IMR-90 (cell line): ENCODE measurements around the gene CALY. TPM values are rescaled to one million over a fixed set of nuclear protein-coding genes. Genes with fewer than 3 reads are reported as not detected.

Experiments
- ATAC-seq: fragments of 200-7000 bp; cut with Tn5 transposase; 2 replicates; pipeline ENCODE4 v1.9.1; 2020; ENCODE audit warnings: low read depth, mild to moderate bottlenecking, moderate library complexity
- BruUV-seq: library from RNA; stranded (reverse); fragments of 400-500 nt; replicated peaks from 2 replicates; lab custom pipeline; 2021; lab: Mats Ljungman, UMichigan
- CTCF ChIA-PET: fragments of 300-600 bp; formaldehyde crosslinking; extraction: SDS; loops from one replicate; lab custom pipeline; 2021; ENCODE audit warnings: antibody characterized with exemption; lab: Yijun Ruan, JAX
- POLR2A ChIA-PET: fragments of 300-600 bp; sonication (Branson Sonifier 250); formaldehyde crosslinking; loops from one replicate; lab custom pipeline; 2022; ENCODE audit warnings: antibody characterized with exemption; ENCODE audit not compliant: unreplicated experiment; lab: Charles Lee
- DNase-seq: peaks from one replicate; pipeline ENCODE4 v3.0.0; 2013
- H2AFZ ChIP-seq: replicated peaks from 2 replicates; pipeline ENCODE3; 2013; ENCODE audit warnings: low read length, mild to moderate bottlenecking; ENCODE audit not compliant: poor library complexity
- H2AK5ac ChIP-seq: 2 replicates; pipeline ENCODE4 v1.6.1; 2013; ENCODE audit warnings: low read depth, low read length, inconsistent platforms
- H2AK9ac ChIP-seq: replicated peaks from 2 replicates; pipeline ENCODE3; 2013; ENCODE audit warnings: mild to moderate bottlenecking, low read depth, low read length, moderate library complexity; ENCODE audit not compliant: poor library complexity
- H2BK120ac ChIP-seq: 2 replicates; pipeline ENCODE4 v1.6.1; 2013; ENCODE audit warnings: low read depth, low read length, inconsistent platforms
- H2BK15ac ChIP-seq: 3 replicates; pipeline ENCODE4 v1.6.1; 2013; ENCODE audit warnings: low read depth, low read length, inconsistent platforms
- H2BK20ac ChIP-seq: 2 replicates; pipeline ENCODE4 v1.6.1; 2013; ENCODE audit warnings: low read depth, mild to moderate bottlenecking, inconsistent platforms, low read length, moderate library complexity
- H2BK5ac ChIP-seq: 2 replicates; pipeline ENCODE4 v1.6.1; 2013; ENCODE audit warnings: mild to moderate bottlenecking, low read depth, low read length, inconsistent platforms; ENCODE audit not compliant: poor library complexity, severe bottlenecking
- H3K14ac ChIP-seq: replicated peaks from 2 replicates; pipeline ENCODE4 v1.6.1; 2013; ENCODE audit warnings: low read depth, low read length, inconsistent platforms
- H3K18ac ChIP-seq: 2 replicates; pipeline ENCODE4 v1.6.1; 2013; ENCODE audit warnings: low read depth, low read length, control low read depth
- H3K23ac ChIP-seq: 2 replicates; pipeline ENCODE4 v1.6.1; 2013; ENCODE audit warnings: low read depth, low read length, inconsistent platforms
- H3K27ac ChIP-seq: 2 replicates; pipeline ENCODE4 v1.5.1; 2013; ENCODE audit warnings: mild to moderate bottlenecking, control low read depth, low read length; ENCODE audit not compliant: insufficient read depth
- H3K27me3 ChIP-seq: 2 replicates; pipeline ENCODE4 v1.6.1; 2013; ENCODE audit warnings: low read length; ENCODE audit not compliant: control insufficient read depth, insufficient read depth
- H3K36me3 ChIP-seq: 2 replicates; pipeline ENCODE4 v1.6.1; 2013; ENCODE audit warnings: low read length, mixed read lengths; ENCODE audit not compliant: control insufficient read depth, insufficient read depth
- H3K4ac ChIP-seq: 2 replicates; pipeline ENCODE4 v1.6.1; 2013; ENCODE audit warnings: low read depth, low read length, inconsistent platforms
- H3K4me1 ChIP-seq: 2 replicates; pipeline ENCODE4 v1.6.1; 2013; ENCODE audit warnings: low read length, mixed read lengths; ENCODE audit not compliant: control insufficient read depth, insufficient read depth
- H3K4me2 ChIP-seq: 2 replicates; pipeline ENCODE4 v1.6.1; 2013; ENCODE audit warnings: low read depth, mild to moderate bottlenecking, control low read depth, low read length, moderate library complexity
- H3K4me3 ChIP-seq: 2 replicates; pipeline ENCODE4 v1.5.1; 2013; ENCODE audit warnings: low read depth, mild to moderate bottlenecking, control low read depth, low read length, moderate library complexity; ENCODE audit not compliant: insufficient read depth
- H3K56ac ChIP-seq: 2 replicates; pipeline ENCODE4 v1.6.1; 2013; ENCODE audit warnings: low read length, inconsistent platforms; ENCODE audit not compliant: insufficient read depth; ENCODE audit errors: extremely low read depth
- H3K79me1 ChIP-seq, 2 experiments: 2 replicates each; pipeline ENCODE4 v1.6.1; 2013; ENCODE audit warnings: low read length in 2 of 2, inconsistent platforms in 1 of 2, low read depth in 1 of 2
- H3K9ac ChIP-seq: 2 replicates; pipeline ENCODE4 v1.6.1; 2013; ENCODE audit warnings: low read depth, low read length, control low read depth
- H3K9me1 ChIP-seq: 2 replicates; pipeline ENCODE4 v1.6.1; 2013; ENCODE audit warnings: low read length, inconsistent platforms; ENCODE audit not compliant: insufficient read depth
- H3K9me3 ChIP-seq: 2 replicates; pipeline ENCODE4 v1.6.1; 2013; ENCODE audit warnings: low read length; ENCODE audit not compliant: control insufficient read depth, insufficient read depth
- H4K20me1 ChIP-seq: 2 replicates; pipeline ENCODE4 v1.6.1; 2013; ENCODE audit warnings: low read length, inconsistent platforms; ENCODE audit not compliant: insufficient read depth
- H4K5ac ChIP-seq: 2 replicates; pipeline ENCODE4 v1.6.1; 2013; ENCODE audit warnings: mild to moderate bottlenecking, low read depth, low read length, control low read depth
- H4K8ac ChIP-seq, 2 experiments: 2 replicates each; pipeline ENCODE4 v1.6.1; 2013; ENCODE audit warnings: low read depth in 2 of 2, low read length in 2 of 2, control low read depth in 1 of 2, inconsistent platforms in 1 of 2
- H4K91ac ChIP-seq: 2 replicates; pipeline ENCODE4 v1.6.1; 2013; ENCODE audit warnings: low read depth, low read length, inconsistent platforms; ENCODE audit not compliant: insufficient read depth
- BHLHE40 ChIP-seq: fragments of 150-350 bp; IDR thresholded peaks from 2 replicates; pipeline ENCODE4 v1.6.1; 2016; ENCODE audit warnings: mild to moderate bottlenecking, low read depth, low read length
- CEBPB ChIP-seq: IDR thresholded peaks from 2 replicates; pipeline ENCODE4 v1.6.1; 2012; ENCODE audit warnings: low read depth, low read length, improper control_type of control experiment
- CHD1 ChIP-seq: IDR thresholded peaks from 2 replicates; pipeline ENCODE4 v1.6.1; 2012; ENCODE audit warnings: low read depth, low read length, improper control_type of control experiment
- ELK1 ChIP-seq: fragments of 150-350 bp; IDR thresholded peaks from 2 replicates; pipeline ENCODE4 v1.6.1; 2016; ENCODE audit warnings: low read depth, mild to moderate bottlenecking, low read length, moderate library complexity, borderline replicate concordance
- FOS ChIP-seq: fragments of 150-350 bp; IDR thresholded peaks from 2 replicates; pipeline ENCODE4 v1.6.1; 2016; ENCODE audit warnings: low read depth, low read length
- MAFK ChIP-seq: IDR thresholded peaks from 2 replicates; pipeline ENCODE4 v1.6.1; 2012; ENCODE audit warnings: low read depth, low read length, improper control_type of control experiment
- MAZ ChIP-seq: IDR thresholded peaks from 2 replicates; pipeline ENCODE4 v1.6.1; 2012; ENCODE audit warnings: low read depth, mild to moderate bottlenecking, low read length, improper control_type of control experiment, moderate library complexity, borderline replicate concordance
- MXI1 ChIP-seq: IDR thresholded peaks from 2 replicates; pipeline ENCODE4 v1.6.1; 2012; ENCODE audit warnings: low read depth, mild to moderate bottlenecking, low read length, moderate library complexity, borderline replicate concordance
- NFE2L2 ChIP-seq: fragments of 150-350 bp; IDR thresholded peaks from 2 replicates; pipeline ENCODE4 v1.6.1; 2016; ENCODE audit warnings: low read depth, mild to moderate bottlenecking, low read length
- POLR2A ChIP-seq: IDR thresholded peaks from 2 replicates; pipeline ENCODE4 v1.6.1; 2012; ENCODE audit warnings: mild to moderate bottlenecking, low read depth, low read length
- RAD21 ChIP-seq: IDR thresholded peaks from 2 replicates; pipeline ENCODE4 v1.6.1; 2012; ENCODE audit warnings: low read length, improper control_type of control experiment
- RCOR1 ChIP-seq: IDR thresholded peaks from 2 replicates; pipeline ENCODE4 v1.6.1; 2012; ENCODE audit warnings: mild to moderate bottlenecking, low read length, improper control_type of control experiment; ENCODE audit not compliant: insufficient replicate concordance
- RFX5 ChIP-seq: IDR thresholded peaks from 2 replicates; pipeline ENCODE4 v1.8.0; 2012; ENCODE audit warnings: low read depth, mild to moderate bottlenecking, low read length, moderate library complexity
- SMC3 ChIP-seq: fragments of 150-350 bp; IDR thresholded peaks from 2 replicates; pipeline ENCODE4 v1.6.1; 2016; ENCODE audit warnings: low read depth, mild to moderate bottlenecking, antibody characterized with exemption, low read length, moderate library complexity
- USF2 ChIP-seq: fragments of 150-350 bp; IDR thresholded peaks from 2 replicates; pipeline ENCODE4 v1.6.1; 2017; ENCODE audit warnings: mild to moderate bottlenecking, antibody characterized with exemption, low read length, low read depth
- WGBS, 2 experiments: methylation state at CpG; one replicate each; pipeline versions ENCODE4 v1.1.5 to v1.1.7; 2013; ENCODE audit warnings: missing lambda C conversion rate in 2 of 2; ENCODE audit not compliant: insufficient read length in 1 of 2; ENCODE audit errors: extremely low coverage in 2 of 2; 5-methylcytosine and 5-hydroxymethylcytosine counted together
- dilution Hi-C: fragments of 300-500 bp; cut with HindIII; formaldehyde crosslinking; loops from one replicate; pipeline ENCODE4 v1.14.3; 2018; ENCODE audit warnings: low sequenced_read_pairs; ENCODE audit not compliant: unreplicated experiment
- in situ Hi-C: fragments of 300-500 bp; cut with MboI; formaldehyde crosslinking; loops from 3 replicates; pipeline ENCODE4 v1.14.3; 2019; ENCODE audit warnings: low sequenced_read_pairs, inconsistent platforms, mixed read lengths
- intact Hi-C: fragments of 100-400 bp; cut with micrococcal nuclease; formaldehyde crosslinking; loops from 2 replicates; pipeline ENCODE4 v1.10.0; 2022
- polyA plus RNA-seq, 3 experiments: library from polyadenylated mRNA; depleted of rRNA; stranded (reverse); fragments of >200 nt; gene quantifications; 2 replicates each; pipeline ENCODE4 v1.2.3, GENCODE V29; 2012; ENCODE audit warnings: low replicate concordance in 1 of 3
- total RNA-seq: library from RNA; depleted of rRNA; stranded (reverse); fragments of >200 nt; gene quantifications from 2 replicates; pipeline ENCODE4 v1.2.3, GENCODE V29; 2012

CALY gene
- total and polyA plus RNA-seq, 2 of the 4 experiments (the other 2 are of a cell fraction), result 0.34 TPM; not detected in 1

- TF ChIP-seq MXI1 (no peak), RCOR1 (no peak)
Measured at GRCh38 chr10:133289761-133290160, 46.9 kb downstream of the CALY start (continued).

GRCh38 chr10:133287832-133288500 lies 48.7 kb downstream of the CALY start:
- WGBS, 2 experiments, result 98% methylated on average over 26 of the region's 46 CpGs; no CpG with 5 or more reads in 1 of the 2 experiments
- POLR2A ChIA-PET, result no interaction called here
- TF ChIP-seq USF2 (no peak), RFX5 (no peak), CHD1 (no peak), MXI1 (no peak), BHLHE40 (no peak), NFE2L2 (no peak), SMC3 (no peak), ELK1 (no peak), RAD21 (no peak), POLR2A (no peak), MAFK (no peak), FOS (no peak), MAZ (no peak), CEBPB (no peak)

More at GRCh38 chr10:133287832-133288500, 48.7 kb downstream of the CALY start:
- Histone ChIP-seq H2BK5ac (no peak overlapping the region), H3K27ac (no peak overlapping the region), H3K18ac (no peak overlapping the region), H2BK20ac (no peak overlapping the region), H3K79me1 (peaks cover 3 to 25% of the 10 kb centered on the region in 2 experiments; a peak in 3 of 4 replicates), H4K91ac (no peak overlapping the region), H3K14ac (no peak overlapping the region), H3K4me2 (no peak overlapping the region), H3K36me3 (peaks cover 67% of the 10 kb centered on the region), H3K9ac (no peak overlapping the region), H2AK9ac (no peak overlapping the region), H3K9me3 (no peaks in the 10 kb centered on the region), H3K4me1 (peaks cover 5% of the 10 kb centered on the region), H3K27me3 (no peaks in the 10 kb centered on the region), H4K5ac (no peak overlapping the region), H3K4me3 (no peak overlapping the region), H3K4ac (no peak overlapping the region), H3K56ac (no peak overlapping the region), H4K8ac (no peak overlapping the region), H2BK120ac (no peak overlapping the region), H3K9me1 (peaks cover 8% of the 10 kb centered on the region), H2AFZ (no peak overlapping the region), H2BK15ac (no peak overlapping the region), H3K23ac (no peak overlapping the region), H4K20me1 (no peaks in the 10 kb centered on the region), H2AK5ac (no peak overlapping the region)
- intact Hi-C loops (no loop called here), dilution Hi-C loops (no loop called here), in situ Hi-C loops (no loop called here)
- CTCF ChIA-PET, result no interaction called here
- no TSS peak for BruUV-seq
- DNase-seq, result no peak
- ATAC-seq, result no peak
